GM18951 (cell line): ENCODE measurements around the gene CHMP2A.
"Not testable (repeated sequence)": the region's sequence is repeated elsewhere in the genome, so short reads cannot be mapped to it uniquely, and the experiment has no call there.

ENCODE experiments used
- POLR2A ChIP-seq: IDR thresholded peaks from 4 replicates; pipeline ENCODE4 v1.6.1; 2011; ENCODE audit warnings: mild to moderate bottlenecking; ENCODE audit not compliant: insufficient read length, insufficient read depth; ENCODE audit errors: extremely low read depth
- in situ Hi-C: fragments of 300-500 bp; cut with MboI; formaldehyde crosslinking; loops from one replicate; pipeline ENCODE4 v1.12.0; 2022; ENCODE audit warnings: low sequenced_read_pairs, mixed read lengths, inconsistent platforms; ENCODE audit not compliant: unreplicated experiment

Gene CHMP2A

GRCh38 chr19:58510084-58510862 lies 44.6 kb downstream of the CHMP2A start:
- in situ Hi-C loops, result no loop called here
- TF ChIP-seq POLR2A, result no peak

- TF ChIP-seq POLR2A, result no peak
- in situ Hi-C loops, result no loop called here
These were observed 45.2 kb downstream of the CHMP2A start for GRCh38 chr19:58509731-58510083.

- in situ Hi-C loops, result not testable (repeated sequence)
These were observed 47.2 kb downstream of the CHMP2A start for GRCh38 chr19:58507602-58508223.
